Epithelial cell of proximal tubule (primary cell): ENCODE data around the gene SPACA4. TPM values are rescaled to one million over a fixed set of nuclear protein-coding genes. Genes with fewer than 3 reads are reported as not detected.

Source experiments
- DNase-seq: peaks from one replicate; pipeline ENCODE4 v3.0.0-alpha.2; 2011; ENCODE audit warnings: low read depth
- H3K4me3 ChIP-seq: 2 replicates; pipeline ENCODE4 v1.5.1; 2011; ENCODE audit warnings: low read depth, mild to moderate bottlenecking, low read length
- CTCF ChIP-seq: conservative IDR thresholded peaks from 2 replicates; pipeline ENCODE4 v1.5.1; 2012; ENCODE audit warnings: low read depth, mild to moderate bottlenecking, low read length
- total RNA-seq: library from RNA; depleted of rRNA; stranded (reverse); fragments of >200 nt; gene quantifications from 2 replicates; pipeline ENCODE4 v1.2.3, GENCODE V29; 2015

The SPACA4 gene
- total RNA-seq, 1 donor from 2014 or later, result not detected

GRCh38 chr19:48582168-48582567 is 24.4 kb upstream of the SPACA4 start:
- H3K4me3 ChIP-seq, result no peak overlapping the region
- no peak for DNase-seq
- no peak for TF ChIP-seq CTCF

- no peak for TF ChIP-seq CTCF
- no peak for DNase-seq
- no peak overlapping the region for H3K4me3 ChIP-seq
Observed at GRCh38 chr19:48587387-48587786, 19.2 kb upstream of the SPACA4 start.

- H3K4me3 ChIP-seq, result peak overlapping the region; percentile 32
- DNase-seq, result peak; percentile 23
- peak; percentile 93 for TF ChIP-seq CTCF
Observed at GRCh38 chr19:48588670-48589401, 17.7 kb upstream of the SPACA4 start.

GRCh38 chr19:48591021-48591420 is 15.5 kb upstream of the SPACA4 start:
- DNase-seq, result no peak
- TF ChIP-seq CTCF, result no peak
- H3K4me3 ChIP-seq, result no peak overlapping the region

GRCh38 chr19:48595171-48595570 is 11.4 kb upstream of the SPACA4 start:
- no peak for TF ChIP-seq CTCF
- no peak for DNase-seq
- no peak overlapping the region for H3K4me3 ChIP-seq

GRCh38 chr19:48595833-48596232 is 10.7 kb upstream of the SPACA4 start:
- H3K4me3 ChIP-seq, result no peak overlapping the region
- DNase-seq, result no peak
- TF ChIP-seq CTCF, result no peak

GRCh38 chr19:48596237-48596636 is 10.3 kb upstream of the SPACA4 start:
- no peak for DNase-seq
- no peak for TF ChIP-seq CTCF
- no peak overlapping the region for H3K4me3 ChIP-seq
